Measurements from ENCODE around the gene KCNIP3.

DNA sequence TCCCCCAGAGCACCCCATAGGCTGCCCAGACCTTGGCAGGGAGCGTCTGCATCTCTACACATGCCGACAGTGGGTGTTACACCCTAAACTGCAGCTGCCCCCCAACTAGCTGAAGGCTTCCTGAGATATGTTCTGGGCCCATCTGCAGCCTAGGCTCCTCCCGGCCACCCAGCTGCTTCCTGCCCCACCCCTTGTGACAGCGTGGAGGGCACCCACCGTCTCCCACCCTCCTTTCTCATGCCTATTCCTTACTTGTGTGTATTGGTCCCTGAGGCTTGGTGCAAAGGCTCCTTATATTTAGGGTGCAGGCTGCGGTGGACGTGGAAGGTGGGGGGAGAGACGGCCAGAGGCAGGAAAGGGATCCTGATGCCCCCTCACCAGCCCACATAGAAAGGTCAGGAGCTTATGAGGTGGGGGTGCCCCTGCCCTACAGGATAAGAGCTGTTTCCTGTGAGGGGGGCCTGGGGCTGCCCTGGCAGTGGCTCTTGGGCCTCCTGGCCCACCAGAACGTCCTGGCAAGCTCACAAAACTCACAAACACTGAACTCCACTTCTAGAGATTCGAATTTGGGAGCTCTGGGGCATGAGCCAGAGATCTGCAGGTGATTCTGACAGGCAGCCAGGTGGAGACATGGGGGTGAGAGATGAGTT lies 30.2 kb upstream of the KCNIP3 start:
- TF ChIP-seq, protein P1, sequence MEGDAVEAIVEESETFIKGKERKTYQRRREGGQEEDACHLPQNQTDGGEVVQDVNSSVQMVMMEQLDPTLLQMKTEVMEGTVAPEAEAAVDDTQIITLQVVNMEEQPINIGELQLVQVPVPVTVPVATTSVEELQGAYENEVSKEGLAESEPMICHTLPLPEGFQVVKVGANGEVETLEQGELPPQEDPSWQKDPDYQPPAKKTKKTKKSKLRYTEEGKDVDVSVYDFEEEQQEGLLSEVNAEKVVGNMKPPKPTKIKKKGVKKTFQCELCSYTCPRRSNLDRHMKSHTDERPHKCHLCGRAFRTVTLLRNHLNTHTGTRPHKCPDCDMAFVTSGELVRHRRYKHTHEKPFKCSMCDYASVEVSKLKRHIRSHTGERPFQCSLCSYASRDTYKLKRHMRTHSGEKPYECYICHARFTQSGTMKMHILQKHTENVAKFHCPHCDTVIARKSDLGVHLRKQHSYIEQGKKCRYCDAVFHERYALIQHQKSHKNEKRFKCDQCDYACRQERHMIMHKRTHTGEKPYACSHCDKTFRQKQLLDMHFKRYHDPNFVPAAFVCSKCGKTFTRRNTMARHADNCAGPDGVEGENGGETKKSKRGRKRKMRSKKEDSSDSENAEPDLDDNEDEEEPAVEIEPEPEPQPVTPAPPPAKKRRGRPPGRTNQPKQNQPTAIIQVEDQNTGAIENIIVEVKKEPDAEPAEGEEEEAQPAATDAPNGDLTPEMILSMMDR (conservative IDR thresholded peaks at IDR 0.05): no peak
- TF ChIP-seq ZFX (IDR thresholded peaks at IDR 0.05): no peak

Measured in C4-2B (cell line).